NCI-H2029 treated with DMSO at 0.1 percent for 48 hours (cell line): ENCODE results near the gene ACSS3.

ENCODE experiments used
- DNase-seq: peaks from one replicate; lab custom pipeline; 2025; lab: John Stamatoyannopoulos, UW

The ACSS3 gene

GRCh38 chr12:81224626-81225025, 146.7 kb downstream of the ACSS3 start:
- DNase-seq: no peak

GRCh38 chr12:81229759-81230158, 151.9 kb downstream of the ACSS3 start:
- DNase-seq: no peak

- no peak for DNase-seq
Observed at GRCh38 chr12:81231574-81232368, 153.9 kb downstream of the ACSS3 start.

GRCh38 chr12:81245458-81245857, 167.6 kb downstream of the ACSS3 start:
- DNase-seq: no peak

GRCh38 chr12:81245907-81246570, 168.2 kb downstream of the ACSS3 start:
- no peak for DNase-seq

- DNase-seq: no peak
Observed at GRCh38 chr12:81249976-81250375, 172.1 kb downstream of the ACSS3 start.

- DNase-seq: no peak
Observed at GRCh38 chr12:81252228-81252627, 174.3 kb downstream of the ACSS3 start.

GRCh38 chr12:81253360-81253759, 175.5 kb downstream of the ACSS3 start:
- DNase-seq: no peak

- DNase-seq: no peak
Observed at GRCh38 chr12:81255456-81255855, 177.6 kb downstream of the ACSS3 start.

GRCh38 chr12:81255947-81256346, 178.1 kb downstream of the ACSS3 start:
- DNase-seq: no peak

GRCh38 chr12:81257947-81258551, 180.2 kb downstream of the ACSS3 start:
- DNase-seq: peak; percentile 34

GRCh38 chr12:81259360-81259759, 181.5 kb downstream of the ACSS3 start:
- DNase-seq: no peak

GRCh38 chr12:81261508-81262207, 183.8 kb downstream of the ACSS3 start:
- DNase-seq: no peak

GRCh38 chr12:81263072-81263471, 185.2 kb downstream of the ACSS3 start:
- no peak for DNase-seq

GRCh38 chr12:81270385-81270784, 192.5 kb downstream of the ACSS3 start:
- DNase-seq: no peak

- DNase-seq: no peak
Observed at GRCh38 chr12:81274637-81275529, 197.0 kb downstream of the ACSS3 start.

- no peak for DNase-seq
Observed at GRCh38 chr12:81284137-81284536, 206.3 kb downstream of the ACSS3 start.

- DNase-seq: no peak
Observed at GRCh38 chr12:81288651-81289050, 210.8 kb downstream of the ACSS3 start.

GRCh38 chr12:81294325-81295190, 216.7 kb downstream of the ACSS3 start:
- DNase-seq: no peak

GRCh38 chr12:81295251-81295650, 217.4 kb downstream of the ACSS3 start:
- DNase-seq: no peak
